NT2/D1 (cell line): ENCODE measurements around the gene RPS6KA2.

Source experiments
- YY1 ChIP-seq: IDR thresholded peaks from 2 replicates; pipeline ENCODE4 v1.6.1; 2011; ENCODE audit not compliant: insufficient read length, insufficient read depth
- ZNF274 ChIP-seq: IDR thresholded peaks from 2 replicates; pipeline ENCODE4 v1.6.1; 2011; ENCODE audit warnings: mild to moderate bottlenecking, low read depth, low read length

GRCh38 chr6:166375013-166375412 lies 252.0 kb downstream of the RPS6KA2 start:
- no peak for TF ChIP-seq ZNF274
- no peak for TF ChIP-seq YY1
